Measurements from ENCODE around the gene PDGFRB. TPM values are rescaled to one million over a fixed set of nuclear protein-coding genes. Genes with fewer than 3 reads are reported as not detected.

PDGFRB gene
- total RNA-seq, 2 experiments from 2014 or later, result 0.14 to 1.0 TPM

- H3K27ac Mint-ChIP-seq, result no peak overlapping the region
- H3K36me3 Mint-ChIP-seq (ENCODE audit: low read depth), result no peaks in the 10 kb centered on the region
- H3K4me1 Mint-ChIP-seq (ENCODE audit: low read depth), result no peaks in the 10 kb centered on the region
- no peak for DNase-seq
- no peak overlapping the region for H3K4me3 Mint-ChIP-seq
- intact Hi-C loops (cut with micrococcal nuclease), result no loop called here
- no peaks in the 10 kb centered on the region for H3K9me3 Mint-ChIP-seq
- CTCF ChIA-PET, result interaction anchor here (1.0 kb wide), 1 partner anchor 14 kb away, joined by 7 read pairs; no protein-coding TSS in a partner anchor
- no peaks in the 10 kb centered on the region for H3K27me3 Mint-ChIP-seq (ENCODE audit: low read depth)
Measured at GRCh38 chr5:150137997-150138396, 17.6 kb downstream of the PDGFRB start.

DNA sequence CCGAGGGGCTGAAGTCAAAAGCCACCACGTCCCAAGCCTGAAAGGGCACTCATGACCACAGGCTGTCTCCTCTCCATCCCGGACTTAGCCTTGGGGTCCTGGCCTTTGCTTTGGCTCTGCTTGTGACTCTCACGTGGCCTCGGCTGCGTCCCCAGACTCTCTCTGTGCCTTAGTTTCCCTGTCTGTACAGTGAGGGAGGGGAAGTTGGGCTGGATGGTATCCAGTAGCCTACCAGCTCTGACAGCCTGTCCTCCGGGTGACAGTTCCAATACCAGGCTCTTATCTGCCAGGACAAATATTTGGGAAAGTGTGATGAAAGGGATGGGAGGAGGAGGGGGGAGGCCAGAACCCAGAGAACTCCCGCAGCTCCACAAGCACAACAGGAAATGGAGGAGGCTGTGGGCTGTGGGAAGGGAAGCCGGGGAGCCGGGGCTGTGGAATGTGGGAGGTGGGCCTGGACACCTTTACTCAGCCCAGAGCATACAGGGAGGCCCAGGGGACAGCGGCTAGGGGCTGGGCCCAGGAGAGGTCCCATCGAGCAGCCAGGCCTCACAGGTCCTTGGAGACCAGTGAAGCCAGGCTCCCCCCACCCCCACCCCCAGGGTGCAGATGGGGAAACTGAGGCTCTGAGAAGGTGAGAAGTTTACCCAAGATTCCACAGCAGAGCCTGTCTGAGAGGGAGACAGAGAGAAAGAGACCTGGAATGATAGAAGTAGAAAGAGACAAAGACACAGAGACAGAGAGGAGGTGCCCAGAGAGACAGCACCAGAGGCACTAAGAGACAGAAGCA is 18.3 kb downstream of the PDGFRB start:
- Mint-ChIP-seq H3K27ac (no peak overlapping the region), H3K9me3 (no peaks in the 10 kb centered on the region), H3K4me1 (ENCODE audit: low read depth) (no peaks in the 10 kb centered on the region), H3K27me3 (ENCODE audit: low read depth) (no peaks in the 10 kb centered on the region), H3K36me3 (ENCODE audit: low read depth) (no peaks in the 10 kb centered on the region), H3K4me3 (no peak overlapping the region)
- CTCF ChIA-PET, result interaction anchor here (0.5 kb wide), 1 partner anchor 784 kb away, joined by 3 read pairs; no protein-coding TSS in a partner anchor
- intact Hi-C loops (cut with micrococcal nuclease), result no loop called here
- no peak for DNase-seq

DNA sequence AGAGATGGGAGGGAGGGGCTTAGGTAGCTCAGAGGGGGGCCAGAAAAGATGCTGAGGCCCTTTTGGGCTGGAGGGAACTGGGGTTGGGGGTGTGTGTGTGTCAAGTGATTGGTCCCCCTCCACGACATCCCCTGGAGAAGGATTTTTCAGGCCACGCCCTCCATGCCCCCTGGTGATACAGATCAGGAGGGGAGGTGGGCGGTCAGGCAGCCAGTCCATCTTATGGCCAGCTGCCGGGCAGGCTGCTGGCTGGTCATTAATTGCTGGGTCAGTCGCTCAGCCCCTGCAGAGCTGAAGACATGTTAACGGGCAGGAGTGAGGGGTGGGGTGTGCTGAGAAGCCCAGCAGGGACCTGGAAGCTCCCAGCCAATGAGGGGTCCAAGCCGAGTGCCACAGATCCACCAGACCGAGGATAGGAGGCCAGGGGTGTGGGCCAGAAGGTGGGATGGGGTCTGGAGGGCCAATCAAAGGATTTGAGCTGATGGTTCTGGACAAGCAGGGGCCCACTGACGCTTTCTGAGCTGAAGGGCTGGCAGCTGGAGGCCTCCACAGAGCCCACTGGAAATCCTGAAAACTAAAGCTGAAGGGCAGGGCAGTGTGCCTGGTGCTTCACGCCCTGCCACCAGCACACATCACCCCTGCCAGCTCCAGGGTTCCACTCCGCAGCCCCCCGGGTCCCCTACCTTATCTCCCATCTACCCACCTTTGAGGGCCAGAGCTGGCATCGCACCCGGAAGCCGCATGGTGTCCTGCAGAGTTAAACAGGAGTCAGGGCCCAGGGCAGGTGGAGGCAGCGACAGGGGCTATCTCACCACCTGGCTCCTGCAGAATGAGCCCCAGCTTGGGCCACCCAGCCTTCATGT is 19.1 kb downstream of the PDGFRB start:
- Mint-ChIP-seq H3K36me3 (ENCODE audit: low read depth) (no peaks in the 10 kb centered on the region), H3K27me3 (ENCODE audit: low read depth) (no peaks in the 10 kb centered on the region), H3K9me3 (no peaks in the 10 kb centered on the region), H3K27ac (no peak overlapping the region), H3K4me1 (ENCODE audit: low read depth) (no peaks in the 10 kb centered on the region), H3K4me3 (no peak overlapping the region)
- CTCF ChIA-PET, result interaction anchor here (0.5 kb wide), 1 partner anchor 783 kb away, joined by 3 read pairs; no protein-coding TSS in a partner anchor
- intact Hi-C loops (cut with micrococcal nuclease), result no loop called here
- DNase-seq, result no peak

- H3K9me3 Mint-ChIP-seq, result no peaks in the 10 kb centered on the region
- H3K27ac Mint-ChIP-seq, result no peak overlapping the region
- H3K4me3 Mint-ChIP-seq, result no peak overlapping the region
- H3K36me3 Mint-ChIP-seq (ENCODE audit: low read depth), result no peaks in the 10 kb centered on the region
- no peaks in the 10 kb centered on the region for H3K27me3 Mint-ChIP-seq (ENCODE audit: low read depth)
- CTCF ChIA-PET, result interaction anchor here (1.1 kb wide), 1 partner anchor 163 kb away, joined by 3 read pairs; no protein-coding TSS in a partner anchor
- no peak for DNase-seq
- intact Hi-C loops (cut with micrococcal nuclease), result no loop called here
- no peaks in the 10 kb centered on the region for H3K4me1 Mint-ChIP-seq (ENCODE audit: low read depth)
Measured at GRCh38 chr5:150135557-150136304, 19.9 kb downstream of the PDGFRB start.

- intact Hi-C loops (cut with micrococcal nuclease), result no loop called here
Measured at GRCh38 chr5:150134198-150134588, 21.5 kb downstream of the PDGFRB start.

GRCh38 chr5:150133581-150134197 is 22.0 kb downstream of the PDGFRB start:
- H3K27ac Mint-ChIP-seq, result no peak overlapping the region
- no peak overlapping the region for H3K4me3 Mint-ChIP-seq
- no peaks in the 10 kb centered on the region for H3K9me3 Mint-ChIP-seq
- intact Hi-C loops (cut with micrococcal nuclease), result no loop called here
- no peaks in the 10 kb centered on the region for H3K27me3 Mint-ChIP-seq (ENCODE audit: low read depth)
- H3K36me3 Mint-ChIP-seq (ENCODE audit: low read depth), result no peaks in the 10 kb centered on the region
- DNase-seq, result no peak
- no peaks in the 10 kb centered on the region for H3K4me1 Mint-ChIP-seq (ENCODE audit: low read depth)
- CTCF ChIA-PET, result interaction anchor here (0.6 to 1.1 kb wide), 3 partner anchors 11 to 58 kb away, joined by 3 to 4 read pairs (median 3); no protein-coding TSS in a partner anchor

More at GRCh38 chr5:150134198-150134588, 21.5 kb downstream of the PDGFRB start:
- CTCF ChIA-PET, result interaction anchor here (0.6 to 1.1 kb wide), 4 partner anchors 12 to 172 kb away, joined by 3 to 4 read pairs (median 3); no protein-coding TSS in a partner anchor
- no peak for DNase-seq
- Mint-ChIP-seq H3K9me3 (no peaks in the 10 kb centered on the region), H3K4me1 (ENCODE audit: low read depth) (no peaks in the 10 kb centered on the region), H3K4me3 (no peak overlapping the region), H3K27me3 (ENCODE audit: low read depth) (no peaks in the 10 kb centered on the region), H3K36me3 (ENCODE audit: low read depth) (no peaks in the 10 kb centered on the region), H3K27ac (no peak overlapping the region)

DNA sequence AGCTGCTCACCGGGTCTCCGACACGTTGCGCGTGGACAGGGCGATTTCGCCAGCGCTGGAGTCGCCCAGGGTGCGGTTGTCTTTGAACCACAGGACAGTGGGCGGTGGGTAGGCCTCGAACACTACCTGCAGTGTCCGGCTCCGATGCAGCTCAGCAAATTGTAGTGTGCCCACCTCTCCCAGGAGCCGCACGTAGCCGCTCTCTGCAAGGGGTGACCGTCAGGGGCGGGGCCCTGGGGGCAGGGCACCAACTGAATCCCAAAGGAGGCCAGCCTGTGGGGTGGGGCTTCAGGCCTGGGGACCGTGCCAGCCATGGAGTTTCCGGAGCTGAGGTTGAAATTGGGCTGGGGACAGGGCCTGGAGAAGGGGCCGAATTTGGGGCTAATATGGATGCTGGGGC is 22.9 kb downstream of the PDGFRB start:
- H3K27me3 Mint-ChIP-seq (ENCODE audit: low read depth), result no peaks in the 10 kb centered on the region

DNA sequence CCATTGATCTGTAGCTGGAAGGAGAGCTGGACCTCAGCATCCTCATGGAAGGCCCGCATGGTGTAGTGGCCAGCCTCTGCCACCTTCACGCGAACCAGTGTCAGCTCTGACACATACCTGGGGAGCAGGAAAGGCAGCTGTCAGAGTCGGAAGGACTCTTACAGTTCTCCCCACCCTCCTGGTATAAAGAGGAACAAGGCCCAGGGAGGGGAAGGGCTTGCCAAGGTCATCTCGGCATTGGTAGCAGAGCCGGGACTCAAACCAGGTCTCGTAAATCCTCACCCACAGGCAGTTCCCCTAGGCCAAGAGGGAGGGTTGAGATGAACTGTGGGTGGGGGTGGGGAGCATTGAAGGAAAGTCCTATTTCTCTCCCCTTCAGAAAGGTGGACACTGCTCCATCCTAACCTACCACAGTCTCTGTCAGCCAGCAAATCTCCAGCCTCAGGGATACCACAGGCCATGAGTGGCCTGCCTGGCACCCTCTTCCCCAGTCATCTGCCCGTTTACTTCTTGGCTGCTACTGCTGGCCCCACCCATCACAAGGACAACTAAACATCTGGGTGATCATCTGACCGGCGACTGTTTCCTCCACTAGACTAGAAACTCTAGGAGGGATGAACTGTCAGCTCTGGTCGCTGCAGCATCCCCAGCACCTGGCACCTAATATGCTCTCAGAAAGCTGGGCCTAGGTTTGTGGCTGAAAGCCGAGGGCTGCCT is 23.5 kb downstream of the PDGFRB start:
- H3K36me3 Mint-ChIP-seq (ENCODE audit: low read depth), result no peaks in the 10 kb centered on the region
- H3K27ac Mint-ChIP-seq, result no peak overlapping the region
- no peak for DNase-seq
- H3K27me3 Mint-ChIP-seq (ENCODE audit: low read depth), result no peaks in the 10 kb centered on the region
- no peak overlapping the region for H3K4me3 Mint-ChIP-seq
- intact Hi-C loops (cut with micrococcal nuclease), result no loop called here
- no peaks in the 10 kb centered on the region for H3K4me1 Mint-ChIP-seq (ENCODE audit: low read depth)
- CTCF ChIA-PET, result no interaction called here
- no peaks in the 10 kb centered on the region for H3K9me3 Mint-ChIP-seq

More for the DNA sequence above, 22.9 kb downstream of the PDGFRB start:
- Mint-ChIP-seq H3K4me1 (ENCODE audit: low read depth) (no peaks in the 10 kb centered on the region), H3K9me3 (no peaks in the 10 kb centered on the region), H3K36me3 (ENCODE audit: low read depth) (no peaks in the 10 kb centered on the region), H3K27ac (no peak overlapping the region), H3K4me3 (no peak overlapping the region)
- intact Hi-C loops (cut with micrococcal nuclease), result no loop called here
- DNase-seq, result no peak
- CTCF ChIA-PET, result no interaction called here

- no peaks in the 10 kb centered on the region for H3K27me3 Mint-ChIP-seq (ENCODE audit: low read depth)
- H3K36me3 Mint-ChIP-seq (ENCODE audit: low read depth), result no peaks in the 10 kb centered on the region
- no peaks in the 10 kb centered on the region for H3K4me1 Mint-ChIP-seq (ENCODE audit: low read depth)
- CTCF ChIA-PET, result interaction anchor here (1.7 kb wide), 1 partner anchor 214 kb away, joined by 3 read pairs; no protein-coding TSS in a partner anchor
- no peak overlapping the region for H3K27ac Mint-ChIP-seq
- no peak overlapping the region for H3K4me3 Mint-ChIP-seq
- no peak for DNase-seq
- no peaks in the 10 kb centered on the region for H3K9me3 Mint-ChIP-seq
- intact Hi-C loops (cut with micrococcal nuclease), result no loop called here
Measured at GRCh38 chr5:150131461-150131860, 24.2 kb downstream of the PDGFRB start.

DNA sequence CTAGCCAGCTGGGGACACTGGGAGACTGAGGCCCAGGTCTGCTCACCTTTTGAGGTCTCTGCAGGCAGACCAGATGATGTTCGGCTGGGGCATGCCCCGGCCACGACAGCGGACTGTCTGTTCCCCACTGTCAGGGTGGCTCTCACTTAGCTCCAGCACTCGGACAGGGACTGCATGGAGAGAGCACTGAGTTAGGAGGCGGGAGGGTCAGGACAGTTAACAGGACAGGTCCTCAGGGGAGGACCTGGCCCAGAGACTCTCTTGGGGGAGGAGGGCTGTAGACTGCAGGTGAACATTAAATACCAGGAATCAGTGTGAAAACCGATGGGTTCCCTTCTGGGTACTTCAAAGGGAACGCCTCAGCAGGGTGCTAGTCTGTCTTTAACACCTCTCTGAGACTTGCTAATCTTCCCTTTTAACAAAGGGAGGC is 25.1 kb downstream of the PDGFRB start:
- Mint-ChIP-seq H3K4me1 (ENCODE audit: low read depth) (no peaks in the 10 kb centered on the region), H3K9me3 (no peaks in the 10 kb centered on the region), H3K27me3 (ENCODE audit: low read depth) (no peaks in the 10 kb centered on the region), H3K4me3 (no peak overlapping the region), H3K36me3 (ENCODE audit: low read depth) (no peaks in the 10 kb centered on the region), H3K27ac (no peak overlapping the region)
- intact Hi-C loops (cut with micrococcal nuclease), result loop anchor here (1.0 kb wide), 3 partner anchors 88 to 306 kb away; no protein-coding TSS in a partner anchor
- no peak for DNase-seq
- CTCF ChIA-PET, result interaction anchor here (0.7 to 2.7 kb wide), 7 partner anchors 17 to 238 kb away, joined by 3 to 10 read pairs (median 3); no protein-coding TSS in a partner anchor
